BLaER1 treated with 17β-estradiol and CSF1 and Interleukin-3, amounts not matched to agents 10 nM and 100 nM (cell line): ENCODE data around the gene DALRD3.
A peak's percentile ranks its signal among the peaks of the same experiment; 100 is the strongest.

Experiments used
- H3K27ac ChIP-seq, 11 experiments: shearing (Covaris generic); formaldehyde crosslinking; 2 replicates each; pipeline ENCODE4 v1.8.1; 2022
- H3K27me3 ChIP-seq, 11 experiments: shearing (Covaris generic); formaldehyde crosslinking; 2 replicates each; pipeline ENCODE4 v1.8.1; 2022
- H3K36me3 ChIP-seq, 11 experiments: shearing (Covaris generic); formaldehyde crosslinking; 2 replicates each; pipeline ENCODE4 v1.8.1; 2022
- H3K4me1 ChIP-seq, 10 experiments: shearing (Covaris generic); formaldehyde crosslinking; 2 replicates each; pipeline ENCODE4 v1.8.1; 2022
- H3K4me2 ChIP-seq, 11 experiments: shearing (Covaris generic); formaldehyde crosslinking; 2 replicates each; pipeline ENCODE4 v1.8.1; 2022
- H3K4me3 ChIP-seq, 10 experiments: shearing (Covaris generic); formaldehyde crosslinking; 2 replicates each; pipeline ENCODE4 v1.8.1; 2022
- H3K9ac ChIP-seq, 11 experiments: shearing (Covaris generic); formaldehyde crosslinking; 2 replicates each; pipeline ENCODE4 v1.8.1; 2022
- H3K9me3 ChIP-seq, 11 experiments: shearing (Covaris generic); formaldehyde crosslinking; replicated peaks in 1 of 11; 2 replicates each; pipeline ENCODE4 v1.8.1; 2022
- H4K20me1 ChIP-seq, 11 experiments: shearing (Covaris generic); formaldehyde crosslinking; 2 replicates each; pipeline ENCODE4 v1.8.1; 2022
- Cebpa-rat ChIP-seq, 11 experiments: shearing (Covaris generic); IDR thresholded peaks; 2 replicates each; pipeline ENCODE4 v1.8.1; 2022

Gene DALRD3

DNA sequence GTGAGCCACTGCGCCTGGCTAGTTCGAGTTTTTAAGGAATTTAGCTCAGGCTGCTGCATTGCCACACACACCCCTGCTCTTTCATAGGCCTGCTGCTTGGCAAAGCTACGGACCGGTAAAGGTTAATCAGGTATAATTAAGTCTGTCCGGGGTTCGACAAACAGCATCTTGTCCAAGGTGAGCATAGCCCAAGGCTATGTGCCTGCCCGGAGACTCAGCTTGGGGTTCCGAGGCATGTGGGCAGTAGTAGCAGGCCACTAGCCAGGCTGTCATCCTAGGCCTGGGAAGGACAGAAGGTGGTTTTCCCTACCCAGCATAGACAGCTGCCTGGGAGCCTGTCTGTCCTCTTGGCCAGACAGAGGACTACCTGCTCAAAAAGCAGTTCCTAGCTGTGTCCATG lies 21.7 kb downstream of the DALRD3 start:
- TF ChIP-seq Cebpa-rat (IDR thresholded peaks at IDR 0.05) = no peak
- Histone ChIP-seq H3K9ac (no peak overlapping the region), H4K20me1 (peaks cover 0 to 7% (median 0%) of the 10 kb centered on the region in 11 experiments; a peak in 1 of 22 replicates), H3K4me1 (peaks cover 13 to 27% (median 23%) of the 10 kb centered on the region in 10 experiments), H3K9me3 (no peaks in the 10 kb centered on the region), H3K36me3 (peaks cover 0 to 20% (median 0%) of the 10 kb centered on the region in 11 experiments; a peak in 4 of 22 replicates), H3K27me3 (peaks cover 0 to 3% (median 0%) of the 10 kb centered on the region in 11 experiments; a peak in 3 of 22 replicates), H3K4me2 (no peak overlapping the region), H3K27ac (no peak overlapping the region), H3K4me3 (no peak overlapping the region)

DNA sequence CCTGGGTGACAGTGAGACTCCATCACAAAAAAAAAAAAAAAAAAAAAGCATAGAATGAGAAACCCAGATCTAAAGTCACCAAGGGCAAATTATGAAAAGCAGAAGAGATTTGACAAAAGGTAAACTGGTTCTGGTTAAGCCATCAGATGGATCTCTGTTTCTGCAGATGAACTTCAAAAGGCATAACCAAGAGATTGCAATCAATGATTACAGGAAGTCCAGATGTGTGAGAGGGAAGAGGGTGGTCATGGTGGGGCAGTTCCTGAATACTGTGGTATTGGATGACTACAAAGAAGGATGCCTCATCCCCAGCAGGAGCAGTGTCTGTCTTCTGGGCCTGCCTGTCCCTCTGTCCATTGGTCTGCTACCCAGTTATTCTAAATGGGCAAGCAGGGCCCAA lies 24.5 kb downstream of the DALRD3 start:
- H4K20me1 ChIP-seq = peaks cover 0 to 7% (median 0%) of the 10 kb centered on the region in 11 experiments; a peak in 1 of 22 replicates
- H3K27me3 ChIP-seq = peaks cover 0 to 29% (median 16%) of the 10 kb centered on the region in 11 experiments; a peak in 15 of 22 replicates
- H3K4me3 ChIP-seq = no peak overlapping the region
- no peaks in the 10 kb centered on the region for H3K9me3 ChIP-seq
- H3K9ac ChIP-seq = peak overlapping the region in 1 of 11 experiments; percentile 7; a peak in 1 of 22 replicates
- H3K4me2 ChIP-seq = peak overlapping the region; percentile 8 to 63 (median 41); a peak in 20 of 22 replicates
- no peak for TF ChIP-seq Cebpa-rat (IDR thresholded peaks at IDR 0.05)
- H3K36me3 ChIP-seq = peaks cover 0 to 20% (median 0%) of the 10 kb centered on the region in 11 experiments; a peak in 4 of 22 replicates
- peaks cover 33 to 52% (median 47%) of the 10 kb centered on the region in 10 experiments for H3K4me1 ChIP-seq
- H3K27ac ChIP-seq = no peak overlapping the region

DNA sequence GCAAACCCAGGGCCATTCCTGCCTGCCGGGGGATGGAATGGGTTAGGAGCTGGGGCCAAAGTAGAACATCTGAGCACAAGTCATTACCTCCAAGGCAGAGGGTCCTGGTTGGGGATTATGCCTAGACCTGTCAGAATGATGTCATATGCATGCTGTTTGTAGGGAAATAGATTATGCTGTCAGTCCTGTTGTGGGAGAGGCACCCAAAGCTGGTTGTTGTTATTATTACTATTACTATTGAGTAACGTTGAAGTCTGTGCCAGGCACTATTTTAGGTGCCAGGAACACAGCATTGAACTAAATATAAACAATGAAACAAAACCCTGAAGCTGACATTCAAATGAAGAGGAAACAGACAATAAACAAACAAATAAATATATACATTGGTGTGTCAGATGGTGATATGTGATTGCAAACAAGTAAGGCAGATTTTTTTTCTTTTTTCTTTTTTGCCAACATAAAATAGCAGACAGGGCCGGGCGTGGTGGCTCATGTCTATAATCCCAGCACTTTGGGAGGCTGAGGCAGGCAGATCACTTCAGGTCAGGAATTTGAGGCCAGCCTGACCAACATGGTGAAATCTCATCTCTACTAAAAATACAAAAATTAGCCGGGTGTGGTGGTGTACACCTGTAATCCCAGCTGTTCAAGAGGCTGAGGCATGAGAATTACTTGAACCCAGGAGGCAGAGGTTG lies 26.4 kb downstream of the DALRD3 start:
- peaks cover 0 to 29% (median 16%) of the 10 kb centered on the region in 11 experiments; a peak in 15 of 22 replicates for H3K27me3 ChIP-seq
- peak overlapping the region in 3 of 11 experiments; percentile 83 to 88 (median 85); a peak in 5 of 22 replicates for H3K9ac ChIP-seq
- no peaks in the 10 kb centered on the region for H3K9me3 ChIP-seq
- H3K4me2 ChIP-seq = peak overlapping the region; percentile 94 to 100 (median 99)
- no peak overlapping the region for H3K27ac ChIP-seq
- H4K20me1 ChIP-seq = peaks cover 0 to 4% (median 0%) of the 10 kb centered on the region in 11 experiments; a peak in 2 of 22 replicates
- peaks cover 0 to 16% (median 2%) of the 10 kb centered on the region in 11 experiments; a peak in 4 of 22 replicates for H3K36me3 ChIP-seq
- H3K4me3 ChIP-seq = peak overlapping the region in 3 of 10 experiments; percentile 79 to 85 (median 80); a peak in 1 of 20 replicates
- H3K4me1 ChIP-seq = peaks cover 37 to 61% (median 53%) of the 10 kb centered on the region in 10 experiments
- no peak for TF ChIP-seq Cebpa-rat (IDR thresholded peaks at IDR 0.05)

DNA sequence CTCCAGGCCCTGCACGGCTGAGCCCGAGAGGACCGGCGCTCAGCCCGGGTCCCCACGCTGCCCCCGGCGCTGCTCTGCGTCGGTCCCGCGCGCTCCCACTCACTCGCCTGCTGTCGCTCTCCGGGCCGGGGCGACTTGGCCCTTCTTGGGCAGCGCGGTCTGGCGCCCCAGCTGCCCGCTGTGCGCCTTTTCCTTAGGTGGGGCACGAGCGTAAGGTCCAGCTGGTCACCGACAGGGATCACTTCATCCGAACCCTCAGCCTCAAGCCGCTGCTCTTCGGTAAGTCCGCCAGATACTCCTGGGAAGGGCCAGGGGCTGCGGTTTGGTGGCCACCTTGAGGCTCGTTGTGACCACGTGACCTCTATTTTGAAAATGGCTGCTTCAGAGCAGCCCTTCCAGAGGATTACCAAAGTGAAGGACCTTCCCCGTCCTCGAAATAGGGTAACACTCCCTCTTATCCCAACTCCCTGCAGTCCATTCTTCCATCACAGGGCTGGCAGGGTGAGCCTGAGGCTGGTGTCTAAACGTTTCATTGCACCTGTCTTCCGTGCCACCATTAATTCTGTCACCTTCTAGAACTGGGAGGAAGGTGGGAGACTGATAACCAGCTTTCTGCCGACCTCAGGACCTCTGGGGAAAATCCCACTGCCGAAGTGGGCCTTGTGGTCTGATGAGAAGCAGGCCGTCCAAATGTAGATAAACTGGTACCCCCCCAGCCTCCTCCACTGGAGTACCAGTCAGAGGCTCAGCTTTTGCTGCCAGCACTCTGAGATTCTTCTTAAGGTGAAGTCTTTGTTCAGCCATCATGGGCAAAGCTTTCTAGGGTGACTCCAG lies 27.5 kb downstream of the DALRD3 start:
- TF ChIP-seq Cebpa-rat (IDR thresholded peaks at IDR 0.05) = no peak
- Histone ChIP-seq H3K4me3 (peak overlapping the region; percentile 72 to 88 (median 78)), H3K27me3 (peaks cover 0 to 29% (median 16%) of the 10 kb centered on the region in 11 experiments; a peak in 15 of 22 replicates), H3K36me3 (peaks cover 0 to 14% (median 5%) of the 10 kb centered on the region in 11 experiments; a peak in 12 of 22 replicates), H3K4me2 (peak overlapping the region; percentile 94 to 100 (median 99)), H3K9ac (peak overlapping the region; percentile 79 to 88 (median 84)), H3K27ac (peak overlapping the region; percentile 69 to 88 (median 83); a peak in 21 of 22 replicates), H3K4me1 (peaks cover 37 to 61% (median 53%) of the 10 kb centered on the region in 10 experiments), H3K9me3 (no peaks in the 10 kb centered on the region), H4K20me1 (peaks cover 0 to 15% (median 0%) of the 10 kb centered on the region in 11 experiments; a peak in 2 of 22 replicates)

DNA sequence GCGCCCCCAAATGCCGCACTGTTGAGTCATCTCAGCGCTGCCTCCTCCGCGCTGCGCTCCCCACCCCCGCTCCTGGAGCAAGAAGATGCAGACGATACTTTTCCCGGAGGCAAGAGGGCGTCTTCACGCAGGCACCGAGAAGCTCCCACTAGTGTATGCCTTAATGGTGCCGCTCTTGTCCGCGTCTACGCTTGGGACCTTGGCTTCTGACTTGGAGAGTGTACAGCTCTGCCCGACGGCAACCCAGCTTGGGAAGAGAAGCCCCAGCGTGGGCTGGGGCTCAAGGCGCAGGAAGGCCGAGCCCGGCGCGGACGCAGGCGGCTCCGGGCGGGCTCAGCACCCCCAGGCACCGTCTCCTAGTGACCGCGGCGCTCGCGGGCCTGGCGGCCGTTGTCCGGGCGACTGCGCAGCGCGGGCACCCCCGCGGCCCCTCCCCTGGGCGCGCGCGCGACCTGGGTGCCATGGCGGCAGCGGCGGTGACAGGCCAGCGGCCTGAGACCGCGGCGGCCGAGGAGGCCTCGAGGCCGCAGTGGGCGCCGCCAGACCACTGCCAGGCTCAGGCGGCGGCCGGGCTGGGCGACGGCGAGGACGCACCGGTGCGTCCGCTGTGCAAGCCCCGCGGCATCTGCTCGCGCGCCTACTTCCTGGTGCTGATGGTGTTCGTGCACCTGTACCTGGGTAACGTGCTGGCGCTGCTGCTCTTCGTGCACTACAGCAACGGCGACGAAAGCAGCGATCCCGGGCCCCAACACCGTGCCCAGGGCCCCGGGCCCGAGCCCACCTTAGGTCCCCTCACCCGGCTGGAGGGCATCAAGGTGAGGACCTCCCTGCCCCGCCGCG lies 28.4 kb downstream of the DALRD3 start, which contains the start of gene P4HTM:
Gene P4HTM (plus strand): TSS at position 446 of the 840 bp plus-strand sequence. CDS start 16 bp downstream, at position 462.
- TF ChIP-seq Cebpa-rat (IDR thresholded peaks at IDR 0.05) = peak in 1 of 11 experiments; percentile 68; a peak in 2 of 22 replicates
- no peaks in the 10 kb centered on the region for H3K9me3 ChIP-seq
- peaks cover 0 to 21% (median 3%) of the 10 kb centered on the region in 11 experiments; a peak in 6 of 22 replicates for H4K20me1 ChIP-seq
- peak within 1 kb of the TSS; percentile 94 to 100 (median 99) for H3K4me2 ChIP-seq
- H3K27me3 ChIP-seq = peaks cover 0 to 29% (median 16%) of the 10 kb centered on the region in 11 experiments; a peak in 15 of 22 replicates
- H3K4me3 ChIP-seq = peak within 1 kb of the TSS; percentile 72 to 88 (median 78)
- H3K27ac ChIP-seq = peak within 1 kb of the TSS; percentile 69 to 88 (median 83)
- H3K36me3 ChIP-seq = peaks cover 0 to 22% (median 13%) of the 10 kb centered on the region in 11 experiments; a peak in 16 of 22 replicates
- H3K9ac ChIP-seq = peak within 1 kb of the TSS; percentile 79 to 88 (median 84)
- peaks cover 38 to 62% (median 54%) of the 10 kb centered on the region in 10 experiments for H3K4me1 ChIP-seq

DNA sequence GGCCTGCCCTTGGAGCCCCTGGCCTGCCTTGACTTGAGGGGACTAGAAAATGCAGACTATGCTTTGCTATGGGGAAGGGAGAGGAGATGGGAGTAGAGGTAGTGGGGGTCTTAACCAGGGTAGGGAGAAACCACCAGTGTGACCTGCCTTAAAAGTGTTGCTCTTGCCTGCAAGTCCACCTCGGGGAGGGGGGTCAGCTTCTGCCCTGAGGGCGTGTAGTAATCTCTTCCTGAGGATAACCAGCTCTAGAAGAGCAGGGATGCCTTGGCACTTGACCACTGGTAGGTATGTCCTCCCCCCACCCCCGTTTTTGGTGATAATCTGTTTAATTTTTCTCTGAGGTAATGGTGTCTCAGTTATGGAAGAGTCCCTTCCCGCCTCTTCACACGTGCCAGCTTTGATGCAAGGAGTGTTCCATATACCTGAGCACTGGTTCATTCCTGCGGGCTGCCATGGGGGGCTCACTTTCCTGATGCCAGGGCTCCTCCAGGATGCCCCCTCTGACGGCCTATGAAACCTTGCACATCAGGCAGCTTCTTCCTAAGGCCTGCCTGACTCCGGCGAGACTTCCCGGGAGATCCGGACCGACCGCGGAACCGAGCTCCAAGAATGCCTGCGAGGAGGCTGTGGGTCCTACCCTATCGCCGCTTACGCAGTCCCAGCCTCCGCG lies 29.1 kb downstream of the DALRD3 start:
- peak overlapping the region; percentile 69 to 88 (median 83); a peak in 21 of 22 replicates for H3K27ac ChIP-seq
- H3K36me3 ChIP-seq = peaks cover 4 to 30% (median 19%) of the 10 kb centered on the region in 11 experiments
- peak overlapping the region; percentile 94 to 100 (median 99) for H3K4me2 ChIP-seq
- peak overlapping the region; percentile 79 to 88 (median 84) for H3K9ac ChIP-seq
- H3K9me3 ChIP-seq = no peaks in the 10 kb centered on the region
- peaks cover 0 to 29% (median 11%) of the 10 kb centered on the region in 11 experiments; a peak in 8 of 22 replicates for H4K20me1 ChIP-seq
- H3K27me3 ChIP-seq = peaks cover 0 to 29% (median 16%) of the 10 kb centered on the region in 11 experiments; a peak in 15 of 22 replicates
- peaks cover 45 to 67% (median 51%) of the 10 kb centered on the region in 10 experiments for H3K4me1 ChIP-seq
- no peak; a peak in 1 of 22 replicates for TF ChIP-seq Cebpa-rat (IDR thresholded peaks at IDR 0.05)
- peak overlapping the region; percentile 72 to 88 (median 78) for H3K4me3 ChIP-seq

DNA sequence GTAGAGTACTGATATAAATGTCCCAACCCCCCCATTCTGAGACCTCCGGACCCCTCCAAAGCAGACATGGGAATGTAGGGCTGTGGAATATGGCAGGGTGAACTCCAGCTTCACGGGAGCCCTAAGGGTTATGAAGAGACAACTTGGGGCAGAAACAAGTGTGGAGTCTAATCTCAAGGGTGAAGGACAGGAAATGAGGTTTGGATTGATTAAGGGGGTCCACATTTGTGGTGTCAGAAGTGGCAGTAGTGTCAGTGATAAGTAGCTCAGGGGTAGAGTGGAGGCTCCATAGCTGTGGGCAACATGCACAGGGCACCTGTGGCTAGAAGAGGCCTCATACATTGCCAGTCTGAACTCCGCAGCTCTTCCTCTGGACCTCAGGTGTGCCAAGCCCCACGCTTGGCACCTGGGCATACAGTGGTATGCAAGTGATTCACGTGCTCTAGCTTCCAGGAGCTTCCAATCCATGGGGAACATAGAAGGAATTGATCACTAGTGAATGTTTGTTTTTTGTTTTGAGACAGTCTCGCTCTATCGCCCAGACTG lies 32.5 kb downstream of the DALRD3 start:
- peaks cover 35 to 63% (median 52%) of the 10 kb centered on the region in 11 experiments for H3K36me3 ChIP-seq
- H3K9ac ChIP-seq = peak overlapping the region in 1 of 11 experiments; percentile 1; a peak in 2 of 22 replicates
- no peak for TF ChIP-seq Cebpa-rat (IDR thresholded peaks at IDR 0.05)
- H4K20me1 ChIP-seq = peaks cover 0 to 44% (median 19%) of the 10 kb centered on the region in 11 experiments; a peak in 12 of 22 replicates
- peak overlapping the region in 2 of 11 experiments; percentile 26 to 54; a peak in 4 of 22 replicates for H3K27ac ChIP-seq
- H3K4me2 ChIP-seq = no peak overlapping the region
- H3K4me3 ChIP-seq = no peak overlapping the region
- no peaks in the 10 kb centered on the region for H3K9me3 ChIP-seq
- H3K4me1 ChIP-seq = peaks cover 20 to 47% (median 30%) of the 10 kb centered on the region in 10 experiments
- H3K27me3 ChIP-seq = peaks cover 0 to 20% (median 11%) of the 10 kb centered on the region in 11 experiments; a peak in 15 of 22 replicates
